ENCODE measurements around the gene CCNJL.

- TF ChIP-seq REST (IDR thresholded peaks at IDR 0.05; ENCODE audit: unreplicated experiment) (no peak), POLR2AphosphoS5 (IDR thresholded peaks at IDR 0.05; ENCODE audit: low read depth) (no peak), EZH2 (IDR thresholded peaks at IDR 0.05; ENCODE audit: low read depth, unreplicated experiment) (no peak)
- TF ChIP-seq, protein P1, sequence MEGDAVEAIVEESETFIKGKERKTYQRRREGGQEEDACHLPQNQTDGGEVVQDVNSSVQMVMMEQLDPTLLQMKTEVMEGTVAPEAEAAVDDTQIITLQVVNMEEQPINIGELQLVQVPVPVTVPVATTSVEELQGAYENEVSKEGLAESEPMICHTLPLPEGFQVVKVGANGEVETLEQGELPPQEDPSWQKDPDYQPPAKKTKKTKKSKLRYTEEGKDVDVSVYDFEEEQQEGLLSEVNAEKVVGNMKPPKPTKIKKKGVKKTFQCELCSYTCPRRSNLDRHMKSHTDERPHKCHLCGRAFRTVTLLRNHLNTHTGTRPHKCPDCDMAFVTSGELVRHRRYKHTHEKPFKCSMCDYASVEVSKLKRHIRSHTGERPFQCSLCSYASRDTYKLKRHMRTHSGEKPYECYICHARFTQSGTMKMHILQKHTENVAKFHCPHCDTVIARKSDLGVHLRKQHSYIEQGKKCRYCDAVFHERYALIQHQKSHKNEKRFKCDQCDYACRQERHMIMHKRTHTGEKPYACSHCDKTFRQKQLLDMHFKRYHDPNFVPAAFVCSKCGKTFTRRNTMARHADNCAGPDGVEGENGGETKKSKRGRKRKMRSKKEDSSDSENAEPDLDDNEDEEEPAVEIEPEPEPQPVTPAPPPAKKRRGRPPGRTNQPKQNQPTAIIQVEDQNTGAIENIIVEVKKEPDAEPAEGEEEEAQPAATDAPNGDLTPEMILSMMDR (conservative IDR thresholded peaks at IDR 0.05; ENCODE audit: low read depth in 2 of 2): no peak
Measured at GRCh38 chr5:160293386-160293785, 19.0 kb downstream of the CCNJL start.
